OCI-LY7 (cell line): ENCODE data around the gene DUSP2.

ENCODE experiments used
- EZH2phosphoT487 ChIP-seq: fragments of 200-600 bp; sonication (generic); IDR thresholded peaks from 2 replicates; pipeline ENCODE4 v1.6.1; 2018; ENCODE audit warnings: low read depth, borderline replicate concordance, mild to moderate bottlenecking, mixed run types, antibody characterized with exemption, low read length, moderate library complexity, mixed read lengths
- TF ChIP-seq, protein P1 (sequence below): fragments of 200-600 bp; sonication (generic); conservative IDR thresholded peaks from 2 replicates; pipeline ENCODE4 v1.5.1; 2014; ENCODE audit warnings: mild to moderate bottlenecking, antibody characterized with exemption, low read length, moderate library complexity, mixed read lengths

GRCh38 chr2:96131813-96132745 is 13.2 kb downstream of the DUSP2 start:
- TF ChIP-seq, protein P1, sequence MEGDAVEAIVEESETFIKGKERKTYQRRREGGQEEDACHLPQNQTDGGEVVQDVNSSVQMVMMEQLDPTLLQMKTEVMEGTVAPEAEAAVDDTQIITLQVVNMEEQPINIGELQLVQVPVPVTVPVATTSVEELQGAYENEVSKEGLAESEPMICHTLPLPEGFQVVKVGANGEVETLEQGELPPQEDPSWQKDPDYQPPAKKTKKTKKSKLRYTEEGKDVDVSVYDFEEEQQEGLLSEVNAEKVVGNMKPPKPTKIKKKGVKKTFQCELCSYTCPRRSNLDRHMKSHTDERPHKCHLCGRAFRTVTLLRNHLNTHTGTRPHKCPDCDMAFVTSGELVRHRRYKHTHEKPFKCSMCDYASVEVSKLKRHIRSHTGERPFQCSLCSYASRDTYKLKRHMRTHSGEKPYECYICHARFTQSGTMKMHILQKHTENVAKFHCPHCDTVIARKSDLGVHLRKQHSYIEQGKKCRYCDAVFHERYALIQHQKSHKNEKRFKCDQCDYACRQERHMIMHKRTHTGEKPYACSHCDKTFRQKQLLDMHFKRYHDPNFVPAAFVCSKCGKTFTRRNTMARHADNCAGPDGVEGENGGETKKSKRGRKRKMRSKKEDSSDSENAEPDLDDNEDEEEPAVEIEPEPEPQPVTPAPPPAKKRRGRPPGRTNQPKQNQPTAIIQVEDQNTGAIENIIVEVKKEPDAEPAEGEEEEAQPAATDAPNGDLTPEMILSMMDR = no peak
- TF ChIP-seq EZH2phosphoT487 = no peak
